H1 (cell line): ENCODE results near the gene COMT.

Source experiments
- CTCF ChIP-seq, 3 experiments: IDR thresholded peaks; 1 replicate in 2 of 3; 2 replicates in 1 of 3; pipeline versions ENCODE4 v1.5.1 to v1.6.1; 2011; ENCODE audit warnings: low read length in 3 of 3, mild to moderate bottlenecking in 3 of 3, inconsistent platforms in 2 of 3, low read depth in 1 of 3, moderate library complexity in 1 of 3; ENCODE audit not compliant: insufficient read depth in 1 of 3; ENCODE audit errors: control extremely low read depth in 1 of 3
- GTF2F1 ChIP-seq: IDR thresholded peaks from 2 replicates; pipeline ENCODE4 v1.6.1; 2012; ENCODE audit warnings: low read depth, low read length, improper control_type of control experiment, borderline replicate concordance
- JUN ChIP-seq: IDR thresholded peaks from 2 replicates; pipeline ENCODE4 v1.6.1; 2011; ENCODE audit warnings: low read depth, mild to moderate bottlenecking, improper control_type of control experiment, low read length
- KDM5A ChIP-seq: fragments of 200-600 bp; IDR thresholded peaks from 2 replicates; pipeline ENCODE4 v1.7.1; 2012; ENCODE audit warnings: mild to moderate bottlenecking, low read length, inconsistent platforms, mixed read lengths
- MAFK ChIP-seq: IDR thresholded peaks from 2 replicates; pipeline ENCODE4 v1.6.1; 2012; ENCODE audit warnings: low read depth, mild to moderate bottlenecking, improper control_type of control experiment, low read length
- RNF2 ChIP-seq: fragments of 200-900, 300-1000 bp; sonication (generic); IDR thresholded peaks from 2 replicates; pipeline ENCODE4 v1.7.1; 2016; ENCODE audit warnings: borderline replicate concordance, low read depth, mild to moderate bottlenecking, antibody characterized with exemption, low read length; ENCODE audit not compliant: poor library complexity, severe bottlenecking; ENCODE audit errors: missing control alignments
- SP1 ChIP-seq: IDR thresholded peaks from 2 replicates; pipeline ENCODE4 v1.6.1; 2011; ENCODE audit warnings: low read depth, low read length
- YY1 ChIP-seq: IDR thresholded peaks from 2 replicates; pipeline ENCODE4 v1.6.1; 2011; ENCODE audit warnings: low read depth, mild to moderate bottlenecking, low read length

- no peak for TF ChIP-seq RNF2
- peak in 1 of 3 experiments; percentile 3; a peak in 1 of 4 replicates for TF ChIP-seq CTCF (IDR thresholded peaks at IDR 0.05; ENCODE audit: control extremely low read depth in 1 of 3, insufficient read depth in 1 of 3, low read depth in 1 of 3, low read length in 3 of 3)
- TF ChIP-seq KDM5A: no peak
- TF ChIP-seq MAFK: no peak
- TF ChIP-seq YY1: no peak
- TF ChIP-seq GTF2F1: no peak
- TF ChIP-seq SP1: no peak
- TF ChIP-seq JUN: no peak
Observed at GRCh38 chr22:20014526-20015186, 73.1 kb downstream of the COMT start.
